Measurements from ENCODE around the gene FBXO5. TPM values are rescaled to one million over a fixed set of nuclear protein-coding genes. Genes with fewer than 3 reads are reported as not detected.
"Not testable (repeated sequence)": the region's sequence is repeated elsewhere in the genome, so short reads cannot be mapped to it uniquely, and the experiment has no call there.

The FBXO5 gene
- total RNA-seq, 1 donor: 5.1 TPM

DNA sequence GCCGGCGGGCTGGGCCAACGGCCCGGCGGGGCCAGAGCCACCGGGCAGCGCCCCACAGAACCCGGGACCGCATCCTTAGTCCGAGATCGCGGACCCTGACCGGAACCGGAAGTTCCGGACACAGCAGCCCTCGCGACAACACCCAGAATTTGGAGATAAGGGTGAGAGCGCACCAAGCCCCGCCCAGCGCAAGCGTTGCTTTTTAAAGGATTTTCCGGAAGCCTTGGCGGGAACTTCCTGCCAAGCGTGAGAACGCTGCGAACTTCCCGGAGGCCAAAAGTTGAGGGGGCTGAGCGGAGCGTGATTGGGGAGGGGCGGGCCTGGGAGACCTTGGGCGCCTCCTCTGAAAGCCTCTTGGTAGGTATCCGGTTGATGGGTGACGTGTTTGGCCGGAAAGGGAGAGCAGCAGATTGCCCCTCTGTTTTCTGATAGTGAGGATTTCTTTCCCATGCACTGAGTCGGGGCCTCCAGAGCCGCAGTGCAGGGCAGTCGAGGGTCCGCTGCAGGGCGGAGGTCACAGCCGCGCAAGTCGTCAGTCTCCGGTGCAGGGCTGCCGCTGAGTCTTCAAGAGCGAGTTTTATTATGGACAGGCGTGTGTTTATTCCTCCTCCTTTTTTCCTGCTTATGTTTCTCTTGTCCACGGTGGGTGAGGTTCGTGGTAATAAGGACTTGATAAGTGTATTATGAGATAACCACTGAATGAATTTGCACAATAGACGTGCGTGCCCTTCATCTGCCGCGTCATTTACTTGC lies 19.9 kb upstream of the FBXO5 start, which contains the start of gene MTRF1L:
Gene MTRF1L, minus strand, starts transcription at position 97 of the 753 bp plus-strand sequence. Its CDS starts 24 bp downstream, at position 73.
- no peaks in the 10 kb centered on the region for H3K27me3 ChIP-seq (ENCODE audit: insufficient read depth, low read length)
- peaks cover 29% of the 10 kb centered on the region for H3K4me1 ChIP-seq (ENCODE audit: insufficient read depth, low read length)
- no peaks in the 10 kb centered on the region for H3K9me3 ChIP-seq (ENCODE audit: low read depth, low read length)
- H3K4me3 ChIP-seq (ENCODE audit: low read length): peak within 1 kb of the TSS; percentile 70

DNA sequence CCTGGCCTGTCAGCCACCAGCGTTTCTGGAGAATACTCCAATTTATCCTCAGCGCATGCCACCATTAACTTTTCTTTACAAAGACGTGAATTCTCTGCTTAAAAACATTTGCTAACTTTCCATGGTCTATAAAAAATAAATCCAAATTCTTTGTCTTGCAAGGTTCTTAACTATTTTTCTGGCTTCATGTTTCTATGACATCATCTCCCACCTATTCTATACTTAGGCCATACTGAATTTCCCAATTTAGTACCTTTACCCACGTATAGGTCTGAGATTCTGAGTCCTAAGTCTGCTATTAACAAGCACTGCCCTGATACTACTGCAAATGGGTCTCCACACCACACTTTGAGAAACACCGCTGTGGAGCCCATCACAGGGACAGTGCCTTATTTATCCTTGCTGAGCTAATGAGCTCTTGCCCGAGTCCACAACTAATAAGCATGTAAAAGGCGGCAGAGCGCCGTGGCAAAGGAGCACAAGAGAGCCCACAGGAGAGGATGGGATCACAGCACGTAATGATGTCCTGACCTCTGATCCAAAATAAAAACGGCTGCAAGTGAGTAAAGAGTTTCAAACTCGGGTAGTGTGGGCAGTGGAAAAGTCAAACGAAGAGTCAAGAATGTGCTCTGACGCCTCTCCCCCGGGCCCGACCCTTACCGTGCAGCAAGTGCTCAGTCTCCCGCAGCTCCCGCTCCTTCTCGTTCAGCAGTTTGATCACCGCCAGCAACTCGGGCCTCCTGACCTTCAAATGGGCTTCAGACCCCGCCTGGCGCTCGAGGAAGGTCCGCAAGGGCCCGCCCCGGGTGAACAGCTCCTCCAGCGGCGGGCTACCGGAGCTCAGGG lies 19.1 kb upstream of the FBXO5 start:
- H3K4me1 ChIP-seq (ENCODE audit: insufficient read depth, low read length): peaks cover 29% of the 10 kb centered on the region
- no peaks in the 10 kb centered on the region for H3K27me3 ChIP-seq (ENCODE audit: insufficient read depth, low read length)
- no peaks in the 10 kb centered on the region for H3K9me3 ChIP-seq (ENCODE audit: low read depth, low read length)
- peak overlapping the region; percentile 70 for H3K4me3 ChIP-seq (ENCODE audit: low read length)

DNA sequence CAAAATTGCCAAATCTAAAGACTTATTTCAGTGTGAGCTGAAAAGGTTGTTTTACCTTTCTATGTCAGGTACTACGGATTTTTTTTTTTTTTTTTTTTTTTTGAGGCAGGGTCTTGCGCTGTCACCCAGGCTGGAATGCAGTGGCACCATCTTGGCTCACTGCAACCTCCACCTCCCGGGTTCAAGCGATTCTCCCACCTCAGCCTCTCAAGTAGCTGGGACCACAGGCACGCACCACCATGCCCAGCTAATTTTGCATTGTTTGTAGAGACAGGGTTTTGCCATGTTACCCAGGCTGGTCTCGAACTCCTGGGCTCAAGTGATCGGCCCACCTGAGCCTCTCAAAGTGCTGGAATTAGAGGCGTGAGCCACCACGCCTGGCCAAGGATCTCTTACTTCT lies 17.9 kb upstream of the FBXO5 start:
- H3K27me3 ChIP-seq (ENCODE audit: insufficient read depth, low read length); H3K4me3 ChIP-seq (ENCODE audit: low read length): not testable (repeated sequence)

GRCh38 chr6:153000243-153000642 lies 17.4 kb upstream of the FBXO5 start:
- peaks cover 29% of the 10 kb centered on the region for H3K4me1 ChIP-seq (ENCODE audit: insufficient read depth, low read length)
- H3K4me3 ChIP-seq (ENCODE audit: low read length): no peak overlapping the region
- H3K9me3 ChIP-seq (ENCODE audit: low read depth, low read length): no peaks in the 10 kb centered on the region
- H3K27me3 ChIP-seq (ENCODE audit: insufficient read depth, low read length): no peaks in the 10 kb centered on the region

More for the DNA sequence above, 17.9 kb upstream of the FBXO5 start:
- H3K9me3 ChIP-seq (ENCODE audit: low read depth, low read length): not testable (repeated sequence)
- peaks cover 29% of the 10 kb centered on the region for H3K4me1 ChIP-seq (ENCODE audit: insufficient read depth, low read length)

GRCh38 chr6:152999538-152999937 lies 16.7 kb upstream of the FBXO5 start:
- H3K9me3 ChIP-seq (ENCODE audit: low read depth, low read length); H3K27me3 ChIP-seq (ENCODE audit: insufficient read depth, low read length); H3K4me3 ChIP-seq (ENCODE audit: low read length): not testable (repeated sequence)
- peaks cover 29% of the 10 kb centered on the region for H3K4me1 ChIP-seq (ENCODE audit: insufficient read depth, low read length)

GRCh38 chr6:152993847-152994246 lies 11.0 kb upstream of the FBXO5 start:
- H3K4me1 ChIP-seq (ENCODE audit: insufficient read depth, low read length): no peaks in the 10 kb centered on the region
- H3K9me3 ChIP-seq (ENCODE audit: low read depth, low read length): no peaks in the 10 kb centered on the region
- no peaks in the 10 kb centered on the region for H3K27me3 ChIP-seq (ENCODE audit: insufficient read depth, low read length)
- no peak overlapping the region for H3K4me3 ChIP-seq (ENCODE audit: low read length)

GRCh38 chr6:152993431-152993830 lies 10.6 kb upstream of the FBXO5 start:
- Histone ChIP-seq H3K4me1 (ENCODE audit: insufficient read depth, low read length) (no peaks in the 10 kb centered on the region), H3K9me3 (ENCODE audit: low read depth, low read length) (no peaks in the 10 kb centered on the region), H3K27me3 (ENCODE audit: insufficient read depth, low read length) (no peaks in the 10 kb centered on the region), H3K4me3 (ENCODE audit: low read length) (no peak overlapping the region)

- Histone ChIP-seq H3K4me3 (ENCODE audit: low read length) (no peak overlapping the region), H3K9me3 (ENCODE audit: low read depth, low read length) (no peaks in the 10 kb centered on the region), H3K27me3 (ENCODE audit: insufficient read depth, low read length) (no peaks in the 10 kb centered on the region), H3K4me1 (ENCODE audit: insufficient read depth, low read length) (peaks cover 25% of the 10 kb centered on the region)
Observed at GRCh38 chr6:152986978-152987377, 4.1 kb upstream of the FBXO5 start.

DNA sequence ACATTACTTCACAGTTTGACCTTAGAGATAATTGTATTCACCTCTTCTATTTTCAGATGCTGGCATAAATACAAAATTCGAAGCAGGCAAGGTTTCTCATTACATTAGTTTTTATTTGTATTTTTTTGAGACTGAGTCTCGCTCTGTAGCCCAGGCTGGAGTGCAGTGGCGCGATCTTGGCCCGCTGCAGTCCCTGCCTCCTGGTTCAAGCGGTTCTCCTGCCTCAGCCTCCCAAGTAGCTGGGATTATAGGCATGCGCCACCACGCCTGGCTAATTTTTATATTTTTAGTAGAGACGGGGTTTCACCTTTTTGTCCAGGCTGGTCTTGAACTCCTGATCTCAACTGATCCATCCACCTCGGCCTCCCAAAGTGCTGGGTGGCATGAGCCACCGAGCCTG lies 2.5 kb upstream of the FBXO5 start:
- H3K9me3 ChIP-seq (ENCODE audit: low read depth, low read length); H3K4me3 ChIP-seq (ENCODE audit: low read length); H3K27me3 ChIP-seq (ENCODE audit: insufficient read depth, low read length): not testable (repeated sequence)
- peaks cover 36% of the 10 kb centered on the region for H3K4me1 ChIP-seq (ENCODE audit: insufficient read depth, low read length)

GRCh38 chr6:152984513-152984872 lies 1.7 kb upstream of the FBXO5 start:
- no peaks in the 10 kb centered on the region for H3K9me3 ChIP-seq (ENCODE audit: low read depth, low read length)
- H3K4me1 ChIP-seq (ENCODE audit: insufficient read depth, low read length): peaks cover 39% of the 10 kb centered on the region
- H3K27me3 ChIP-seq (ENCODE audit: insufficient read depth, low read length): no peaks in the 10 kb centered on the region
- no peak overlapping the region for H3K4me3 ChIP-seq (ENCODE audit: low read length)

DNA sequence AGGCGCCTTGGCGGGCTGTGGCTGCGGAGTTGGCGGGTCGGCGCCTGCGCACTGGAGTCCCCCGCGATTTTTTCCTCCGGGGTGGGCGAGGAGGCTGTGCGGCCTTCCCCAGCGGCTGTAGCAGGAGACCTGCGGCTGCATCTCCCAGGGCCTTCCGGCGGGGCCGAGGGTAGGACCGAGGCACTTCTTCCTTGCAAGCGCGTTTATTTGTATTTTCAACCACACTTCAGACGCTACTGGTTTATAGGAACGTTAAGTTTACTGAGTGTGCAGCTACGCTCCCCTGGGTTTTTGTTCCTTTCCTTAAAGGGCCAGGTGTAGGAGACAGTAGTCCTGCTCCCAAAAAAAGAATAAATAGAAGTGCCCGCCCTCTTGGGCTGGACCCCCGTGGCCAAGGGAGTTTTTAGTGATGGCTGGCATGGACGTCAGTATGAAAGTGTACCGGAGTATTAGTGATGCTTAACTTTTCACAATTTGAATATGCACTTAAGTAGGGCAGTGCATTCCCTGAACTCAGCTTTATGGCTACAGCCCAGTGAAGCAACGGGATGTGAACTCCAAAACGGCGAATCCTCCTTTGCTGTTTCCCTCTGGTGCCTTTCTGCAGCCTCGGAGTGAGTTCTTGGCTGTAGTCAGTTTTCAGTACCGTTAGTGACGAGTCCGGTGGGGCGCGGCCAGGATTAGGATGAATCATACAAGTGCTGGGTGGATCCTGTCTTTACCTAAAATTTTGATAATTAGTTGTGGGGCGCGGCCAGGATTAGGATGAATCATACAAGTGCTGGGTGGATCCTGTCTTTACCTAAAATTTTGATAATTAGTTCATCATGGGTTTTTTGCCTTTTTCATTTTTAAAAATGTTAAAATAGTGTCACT lies 1.0 kb upstream of the FBXO5 start:
- Histone ChIP-seq H3K4me3 (ENCODE audit: low read length) (peak overlapping the region; percentile 95), H3K4me1 (ENCODE audit: insufficient read depth, low read length) (peaks cover 40% of the 10 kb centered on the region), H3K9me3 (ENCODE audit: low read depth, low read length) (no peaks in the 10 kb centered on the region), H3K27me3 (ENCODE audit: insufficient read depth, low read length) (no peaks in the 10 kb centered on the region)

- peak overlapping the region; percentile 95 for H3K4me3 ChIP-seq (ENCODE audit: low read length)
Observed at GRCh38 chr6:152981989-152982903, 595 bp downstream of the FBXO5 start.

GRCh38 chr6:152981219-152981618 lies 1.6 kb downstream of the FBXO5 start:
- no peaks in the 10 kb centered on the region for H3K9me3 ChIP-seq (ENCODE audit: low read depth, low read length)
- peaks cover 53% of the 10 kb centered on the region for H3K4me1 ChIP-seq (ENCODE audit: insufficient read depth, low read length)
- H3K27me3 ChIP-seq (ENCODE audit: insufficient read depth, low read length): no peaks in the 10 kb centered on the region
- no peak overlapping the region for H3K4me3 ChIP-seq (ENCODE audit: low read length)

More at GRCh38 chr6:152981989-152982903, 595 bp downstream of the FBXO5 start:
- no peaks in the 10 kb centered on the region for H3K27me3 ChIP-seq (ENCODE audit: insufficient read depth, low read length)
- H3K9me3 ChIP-seq (ENCODE audit: low read depth, low read length): no peaks in the 10 kb centered on the region
- peaks cover 44% of the 10 kb centered on the region for H3K4me1 ChIP-seq (ENCODE audit: insufficient read depth, low read length)

GRCh38 chr6:152980656-152981055 lies 2.2 kb downstream of the FBXO5 start:
- Histone ChIP-seq H3K4me3 (ENCODE audit: low read length) (no peak overlapping the region), H3K27me3 (ENCODE audit: insufficient read depth, low read length) (no peaks in the 10 kb centered on the region), H3K4me1 (ENCODE audit: insufficient read depth, low read length) (peaks cover 57% of the 10 kb centered on the region), H3K9me3 (ENCODE audit: low read depth, low read length) (no peaks in the 10 kb centered on the region)
